Skin of body (tissue), 2 donors: ENCODE measurements around the gene RAB44. TPM values are rescaled to one million over a fixed set of nuclear protein-coding genes. Genes with fewer than 3 reads are reported as not detected.

Experiments used
- DNase-seq: peaks from one replicate; lab custom pipeline; 2025; lab: John Stamatoyannopoulos, UW
- total RNA-seq: library from RNA; depleted of rRNA; stranded (reverse); fragments of >200 nt; gene quantifications from one replicate; pipeline ENCODE4 v1.2.3, GENCODE V29; 2014

RAB44 gene
- total RNA-seq, 1 donor from 2014 or later: 0.59 TPM

GRCh38 chr6:36729161-36729524, 31.5 kb downstream of the RAB44 start:
- DNase-seq: no peak

GRCh38 chr6:36730424-36731380, 33.1 kb downstream of the RAB44 start:
- no peak for DNase-seq

GRCh38 chr6:36731622-36732310, 34.1 kb downstream of the RAB44 start:
- DNase-seq: no peak

- no peak for DNase-seq
These were observed 35.7 kb downstream of the RAB44 start for GRCh38 chr6:36733300-36733699.

- no peak for DNase-seq
These were observed 36.9 kb downstream of the RAB44 start for GRCh38 chr6:36734486-36735060.

GRCh38 chr6:36735110-36736071, 37.8 kb downstream of the RAB44 start:
- peak; percentile 94 for DNase-seq

- no peak for DNase-seq
These were observed 39.6 kb downstream of the RAB44 start for GRCh38 chr6:36737043-36737785.

- DNase-seq: no peak
These were observed 40.5 kb downstream of the RAB44 start for GRCh38 chr6:36738108-36738507.

GRCh38 chr6:36739947-36740817, 42.6 kb downstream of the RAB44 start:
- no peak for DNase-seq

- no peak for DNase-seq
These were observed 43.2 kb downstream of the RAB44 start for GRCh38 chr6:36740818-36741179.

GRCh38 chr6:36742146-36742545, 44.5 kb downstream of the RAB44 start:
- no peak for DNase-seq

GRCh38 chr6:36743032-36743431, 45.4 kb downstream of the RAB44 start:
- no peak for DNase-seq

- DNase-seq: no peak
These were observed 46.1 kb downstream of the RAB44 start for GRCh38 chr6:36743538-36744303.

GRCh38 chr6:36744304-36744673, 46.7 kb downstream of the RAB44 start:
- DNase-seq: no peak

- DNase-seq: no peak
These were observed 47.7 kb downstream of the RAB44 start for GRCh38 chr6:36745283-36745682.

- DNase-seq: no peak
These were observed 48.2 kb downstream of the RAB44 start for GRCh38 chr6:36745836-36746235.

- no peak for DNase-seq
These were observed 48.6 kb downstream of the RAB44 start for GRCh38 chr6:36746251-36746650.

- DNase-seq: no peak
These were observed 52.3 kb downstream of the RAB44 start for GRCh38 chr6:36749829-36750489.
